Activated naive CD8-positive, alpha-beta T cell treated with anti-CD3 and anti-CD28 coated beads, Interleukin-2, amount 10 ng/mL, durations not matched to agents 7 days and 5 days (primary cell): ENCODE data around the gene CUX1. TPM values are rescaled to one million over a fixed set of nuclear protein-coding genes. Genes with fewer than 3 reads are reported as not detected.

Experiments used
- ATAC-seq: fragments of 150-1000 bp; cut with Tn5 transposase; one replicate; pipeline ENCODE4 v1.10.0; 2021; ENCODE audit warnings: low read depth, moderate library complexity
- POLR2A ChIA-PET: fragments of 350-600 bp; sonication (Branson Sonifier 250); formaldehyde crosslinking; loops from one replicate; lab custom pipeline; 2021; ENCODE audit warnings: antibody characterized with exemption; lab: Charles Lee
- DNase-seq: peaks from one replicate; pipeline ENCODE4 v3.0.0; 2021
- H3K27ac Mint-ChIP-seq: one replicate; pipeline ENCODE4 v1.8.0; 2022; ENCODE audit warnings: mild to moderate bottlenecking, mixed read lengths
- H3K27me3 Mint-ChIP-seq: one replicate; pipeline ENCODE4 v1.8.0; 2022; ENCODE audit warnings: mild to moderate bottlenecking, moderate library complexity, mixed read lengths
- H3K36me3 Mint-ChIP-seq: one replicate; pipeline ENCODE4 v1.8.0; 2021; ENCODE audit warnings: mild to moderate bottlenecking, mixed read lengths
- H3K4me1 Mint-ChIP-seq: one replicate; pipeline ENCODE4 v1.8.0; 2021; ENCODE audit warnings: mixed read lengths
- H3K4me3 Mint-ChIP-seq: one replicate; pipeline ENCODE4 v1.8.0; 2022; ENCODE audit warnings: mild to moderate bottlenecking, moderate library complexity, mixed read lengths
- H3K9me3 Mint-ChIP-seq: one replicate; pipeline ENCODE4 v1.8.0; 2021; ENCODE audit warnings: mixed read lengths
- total RNA-seq, 2 experiments: library from RNA; stranded (reverse); gene quantifications; one replicate each; pipeline ENCODE4 v1.2.3, GENCODE V29; 2021

Gene CUX1
- total RNA-seq, 2 experiments from 2014 or later, result 35.7 to 37.6 TPM

DNA sequence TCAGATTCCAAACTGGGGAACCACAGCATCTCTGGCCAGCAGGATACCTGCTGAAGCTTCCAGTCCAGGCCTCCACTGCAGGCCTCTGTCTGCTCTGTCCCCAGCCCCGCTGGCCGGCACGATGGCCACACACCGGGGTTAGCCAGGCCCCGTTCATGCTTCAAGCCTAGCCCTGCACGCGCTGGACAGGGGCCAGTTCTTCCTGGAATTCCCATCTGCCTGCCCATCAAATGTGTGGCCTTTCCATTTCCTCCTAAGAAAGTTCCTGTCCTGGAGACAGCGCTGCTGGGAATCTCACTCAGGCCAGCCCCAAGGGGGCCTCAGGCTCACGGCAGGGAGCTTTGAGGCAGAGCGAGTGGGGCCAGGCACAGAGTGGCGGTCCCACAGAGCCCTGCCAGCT, 487.2 kb downstream of the CUX1 start:
- Mint-ChIP-seq H3K27me3 (no peaks in the 10 kb centered on the region), H3K4me3 (no peak overlapping the region), H3K4me1 (peaks cover 4% of the 10 kb centered on the region), H3K9me3 (no peaks in the 10 kb centered on the region), H3K36me3 (no peaks in the 10 kb centered on the region), H3K27ac (no peak overlapping the region)
- POLR2A ChIA-PET, result no interaction called here
- ATAC-seq (no peak), DNase-seq (no peak)

DNA sequence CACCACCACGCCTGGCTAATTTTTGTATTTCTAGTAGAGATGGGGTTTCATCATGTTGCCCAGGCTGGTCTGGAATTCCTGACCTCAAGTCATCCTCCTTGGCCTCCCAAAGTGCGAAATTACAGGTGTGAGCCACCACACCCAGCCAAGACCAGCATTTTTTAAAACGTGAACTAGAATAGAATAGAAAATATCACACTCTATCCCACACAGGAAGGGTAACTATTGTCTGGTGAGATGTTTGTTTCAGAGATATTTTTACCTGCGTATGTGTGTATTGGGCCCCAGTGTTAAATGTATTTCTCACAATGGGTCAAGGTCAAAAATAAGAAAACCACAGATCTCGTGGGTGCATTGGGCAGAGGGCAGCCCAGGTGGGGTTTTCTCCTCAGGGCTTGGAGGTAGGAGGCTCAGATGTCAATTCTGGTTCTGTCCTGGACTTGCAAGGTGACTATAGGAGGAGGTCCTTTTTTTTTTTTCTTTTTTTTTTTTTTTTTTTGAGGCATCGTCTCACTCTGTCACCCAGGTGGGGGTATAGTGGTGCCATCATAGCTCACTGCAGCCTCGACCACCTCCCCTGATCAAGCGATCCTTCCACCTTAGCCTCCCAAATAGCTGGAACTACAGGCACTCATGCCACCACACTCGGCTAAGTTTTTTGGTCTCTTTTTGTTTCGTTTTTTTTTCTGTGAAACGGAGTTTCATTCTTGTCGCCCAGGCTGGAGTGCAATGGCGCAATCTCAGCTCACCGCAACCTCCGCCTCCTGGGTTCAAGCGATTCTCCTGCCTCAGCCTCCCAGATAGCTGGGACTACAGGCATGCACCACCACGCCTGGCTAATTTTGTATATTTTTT, 488.2 kb downstream of the CUX1 start:
- POLR2A ChIA-PET, result no interaction called here
- no peak for DNase-seq

DNA sequence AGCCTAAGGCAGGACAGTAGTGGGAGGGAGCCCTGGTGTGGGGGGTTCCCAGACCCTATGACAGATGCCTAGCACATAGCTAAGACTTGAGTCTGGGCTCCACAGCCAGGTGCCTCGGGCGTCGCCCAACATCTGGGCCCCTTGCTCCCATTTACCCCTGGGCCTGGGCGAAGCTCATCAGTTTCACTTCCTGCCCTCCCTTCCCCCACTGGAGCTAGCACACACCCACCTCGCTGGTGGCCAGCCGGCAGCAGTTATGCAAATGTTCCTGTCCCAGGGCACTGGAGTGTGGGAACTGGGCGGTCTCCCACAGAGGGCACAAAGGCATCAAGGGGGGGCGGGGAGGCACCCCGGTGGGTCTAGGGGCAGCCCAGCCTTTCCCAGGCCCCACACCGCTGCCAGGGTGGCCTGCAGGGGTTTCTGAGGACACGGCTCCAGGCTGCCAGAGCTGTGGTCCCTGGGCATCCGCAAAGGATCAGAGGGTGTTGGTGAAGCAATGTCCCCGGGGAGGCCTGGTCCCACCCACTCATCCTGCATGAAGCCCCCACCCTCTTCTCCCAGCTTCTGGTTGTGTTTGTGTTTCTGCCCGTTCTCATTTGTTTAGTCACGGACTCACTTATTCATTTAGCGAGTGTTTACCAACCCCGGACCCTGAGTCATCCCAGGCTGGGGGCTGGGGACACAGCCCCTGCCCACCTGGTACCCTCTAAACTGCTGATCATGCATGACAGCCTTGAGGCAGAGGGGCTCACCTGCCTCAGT, 489.7 kb downstream of the CUX1 start:
- Mint-ChIP-seq H3K27ac (no peak overlapping the region), H3K4me3 (no peak overlapping the region), H3K4me1 (peaks cover 4% of the 10 kb centered on the region), H3K9me3 (no peaks in the 10 kb centered on the region), H3K27me3 (no peaks in the 10 kb centered on the region), H3K36me3 (no peaks in the 10 kb centered on the region)
- DNase-seq (no peak), ATAC-seq (peak; percentile 62)
- POLR2A ChIA-PET, result interaction anchor here (0.6 kb wide), 1 partner anchor 917 kb away, joined by 7 read pairs; no protein-coding TSS in a partner anchor

More for the DNA sequence above, 488.2 kb downstream of the CUX1 start:
- Mint-ChIP-seq H3K4me1 (peaks cover 4% of the 10 kb centered on the region), H3K9me3 (no peaks in the 10 kb centered on the region), H3K36me3 (no peaks in the 10 kb centered on the region), H3K27me3 (no peaks in the 10 kb centered on the region), H3K27ac (no peak overlapping the region), H3K4me3 (no peak overlapping the region)
- no peak for ATAC-seq

DNA sequence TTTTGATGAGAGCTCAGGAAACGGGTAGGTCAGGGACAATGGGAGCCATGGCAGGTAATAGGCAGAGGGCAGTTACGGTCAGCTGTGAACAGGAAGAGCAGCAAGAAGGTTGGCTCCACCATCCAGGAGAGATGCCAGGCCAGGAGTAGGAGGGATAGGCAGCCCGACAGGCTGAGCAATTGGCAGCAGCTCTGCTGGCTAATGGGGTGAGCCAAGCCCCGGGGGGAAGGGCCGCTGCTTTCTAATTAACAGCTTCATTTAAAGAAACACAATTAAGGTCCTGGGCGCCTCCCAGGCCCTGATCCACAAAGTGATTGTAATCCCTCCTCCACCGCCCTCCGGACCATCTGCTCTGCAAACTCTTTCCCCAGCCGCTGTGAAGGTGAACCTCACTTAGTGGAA, 493.0 kb downstream of the CUX1 start:
- no peak overlapping the region for H3K4me3 Mint-ChIP-seq
- POLR2A ChIA-PET, result no interaction called here
- no peaks in the 10 kb centered on the region for H3K36me3 Mint-ChIP-seq
- no peak overlapping the region for H3K27ac Mint-ChIP-seq
- ATAC-seq, result no peak
- peaks cover 4% of the 10 kb centered on the region for H3K4me1 Mint-ChIP-seq
- no peaks in the 10 kb centered on the region for H3K9me3 Mint-ChIP-seq
- H3K27me3 Mint-ChIP-seq, result no peaks in the 10 kb centered on the region
- no peak for DNase-seq

DNA sequence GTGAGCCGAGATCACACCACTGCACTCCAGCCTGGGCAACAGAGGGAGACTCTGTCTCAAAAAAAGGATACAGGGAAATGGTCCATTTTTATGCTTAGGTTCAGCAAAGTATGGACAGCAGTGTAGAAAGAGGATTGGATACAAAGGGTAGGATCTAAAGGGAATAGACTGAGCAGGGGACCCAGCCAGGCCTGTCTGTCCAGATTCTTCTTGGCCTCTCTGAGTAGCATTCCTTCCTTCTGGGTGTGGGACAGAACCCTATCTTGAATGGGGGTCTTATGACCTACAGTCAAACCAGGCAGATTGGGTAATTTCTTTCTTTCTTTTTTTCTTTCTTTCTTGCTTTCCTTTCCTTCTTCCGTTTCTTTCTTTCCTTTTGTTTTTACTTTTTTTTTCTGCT, 494.9 kb downstream of the CUX1 start:
- Mint-ChIP-seq H3K27ac (no peak overlapping the region), H3K4me3 (no peak overlapping the region), H3K36me3 (no peaks in the 10 kb centered on the region), H3K9me3 (no peaks in the 10 kb centered on the region), H3K27me3 (no peaks in the 10 kb centered on the region), H3K4me1 (no peaks in the 10 kb centered on the region)
- DNase-seq (no peak), ATAC-seq (no peak)
- POLR2A ChIA-PET, result interaction anchor here (0.7 kb wide), 1 partner anchor 475 kb away, joined by 3 read pairs; no protein-coding TSS in a partner anchor

DNA sequence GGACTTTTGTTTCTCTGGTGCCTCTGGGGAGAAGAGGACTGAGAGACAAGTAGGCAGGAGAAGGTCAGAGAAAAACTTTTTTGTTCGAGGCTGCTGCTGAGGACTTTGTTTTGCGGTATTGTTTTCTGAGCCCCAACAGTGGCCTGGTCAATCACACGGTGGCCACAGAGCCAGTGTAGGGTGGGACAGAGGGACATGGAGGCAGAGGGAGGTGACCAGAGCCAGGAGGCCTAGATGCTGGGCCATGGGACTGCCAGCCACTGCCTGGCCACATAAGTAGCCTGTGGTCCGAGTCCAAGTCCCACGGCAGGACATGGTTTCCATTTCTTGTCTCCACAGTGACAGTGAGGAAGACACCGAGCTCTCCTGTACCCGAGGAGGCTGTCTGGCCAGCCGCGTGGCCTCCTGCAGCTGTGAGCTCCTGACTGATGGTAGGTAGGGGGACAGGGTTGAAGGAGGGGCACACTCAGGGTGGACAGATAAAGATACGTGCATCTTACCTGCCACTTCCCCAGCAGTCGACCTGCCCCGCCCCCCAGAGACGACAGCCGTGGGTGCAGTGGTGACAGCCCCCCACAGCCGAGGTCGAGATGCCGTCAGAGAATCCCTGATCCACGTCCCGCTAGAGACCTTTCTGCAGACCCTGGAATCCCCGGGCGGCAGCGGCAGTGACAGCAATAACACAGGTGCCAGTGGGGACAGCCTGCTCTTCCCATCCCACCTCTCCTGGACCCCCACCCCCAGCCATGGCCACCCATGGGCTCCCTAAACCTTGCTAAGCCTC, 496.8 kb downstream of the CUX1 start:
- Mint-ChIP-seq H3K9me3 (no peaks in the 10 kb centered on the region), H3K27ac (no peak overlapping the region), H3K4me3 (no peak overlapping the region), H3K4me1 (no peaks in the 10 kb centered on the region), H3K27me3 (no peaks in the 10 kb centered on the region), H3K36me3 (no peaks in the 10 kb centered on the region)
- POLR2A ChIA-PET, result no interaction called here
- DNase-seq (no peak), ATAC-seq (no peak)

DNA sequence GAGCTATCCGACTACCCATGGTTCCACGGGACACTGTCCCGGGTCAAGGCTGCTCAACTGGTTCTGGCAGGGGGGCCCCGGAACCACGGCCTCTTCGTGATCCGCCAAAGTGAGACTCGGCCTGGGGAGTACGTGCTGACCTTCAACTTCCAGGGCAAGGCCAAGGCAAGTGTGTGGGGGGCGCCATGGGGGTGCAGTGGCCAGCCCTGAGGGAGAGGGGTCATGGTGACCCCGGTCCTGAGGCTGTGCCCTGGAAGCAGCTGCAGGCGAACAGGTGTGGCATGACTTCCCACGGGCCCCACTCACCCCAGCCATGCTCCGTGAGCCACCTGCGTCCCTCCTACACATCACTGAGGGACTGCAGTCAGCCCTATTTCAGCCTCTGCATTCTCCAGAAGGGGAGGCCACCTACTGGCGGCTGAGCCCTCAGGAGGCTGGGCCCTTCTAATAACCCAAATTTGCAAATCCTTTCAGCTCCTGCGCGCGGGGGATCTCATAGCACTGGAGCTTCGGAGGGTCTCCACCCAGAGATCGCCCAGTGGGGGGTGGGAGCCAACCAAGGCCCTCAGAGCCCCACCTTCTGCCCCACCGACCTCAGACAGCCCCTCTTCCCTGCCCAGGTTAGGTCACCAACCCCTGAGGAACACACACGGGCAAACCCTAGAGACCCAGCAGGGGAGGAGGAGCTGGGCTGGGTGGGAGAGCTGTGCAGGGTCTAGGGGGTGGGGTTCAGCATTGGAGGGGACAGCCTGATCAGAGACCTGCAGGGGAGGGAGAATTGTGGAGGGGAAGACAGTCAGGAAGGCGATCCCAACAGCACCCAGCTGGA, 500.0 kb downstream of the CUX1 start:
- POLR2A ChIA-PET, result interaction anchor here (0.8 kb wide), 1 partner anchor 13 kb away, joined by 5 read pairs; no protein-coding TSS in a partner anchor
- Mint-ChIP-seq H3K36me3 (no peaks in the 10 kb centered on the region), H3K27me3 (peaks cover under 1% of the 10 kb centered on the region), H3K4me3 (no peak overlapping the region), H3K27ac (no peak overlapping the region), H3K4me1 (no peaks in the 10 kb centered on the region), H3K9me3 (no peaks in the 10 kb centered on the region)
- DNase-seq, result no peak
- ATAC-seq, result peak; percentile 17

DNA sequence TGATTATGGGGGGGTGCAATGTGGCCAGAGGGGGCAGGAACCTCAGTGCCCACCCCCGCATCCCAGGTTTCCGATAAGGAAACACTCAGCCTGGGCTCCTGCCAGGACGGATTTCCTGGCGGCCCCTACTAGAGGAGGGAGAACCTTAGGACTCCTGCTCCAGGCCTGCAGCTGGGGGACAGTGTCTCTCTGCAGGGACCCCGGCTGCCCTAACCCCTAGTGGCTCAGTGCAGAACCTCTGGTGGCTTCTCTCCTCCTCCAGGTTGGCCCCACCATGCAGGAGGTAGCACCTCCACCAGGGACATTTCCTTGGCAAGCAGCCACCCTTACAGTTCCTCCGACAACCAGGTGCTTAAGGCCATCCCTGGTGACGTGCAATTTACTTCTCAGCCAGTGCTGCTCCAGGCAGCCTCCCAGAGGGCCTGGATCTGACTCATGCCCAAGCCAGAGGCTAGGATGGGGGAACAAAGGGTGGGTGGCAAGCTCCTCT, 501.1 kb downstream of the CUX1 start:
- no peak overlapping the region for H3K27ac Mint-ChIP-seq
- peaks cover 4% of the 10 kb centered on the region for H3K27me3 Mint-ChIP-seq
- H3K36me3 Mint-ChIP-seq, result no peaks in the 10 kb centered on the region
- DNase-seq (no peak), ATAC-seq (no peak)
- no peak overlapping the region for H3K4me3 Mint-ChIP-seq
- POLR2A ChIA-PET, result no interaction called here
- no peaks in the 10 kb centered on the region for H3K4me1 Mint-ChIP-seq
- no peaks in the 10 kb centered on the region for H3K9me3 Mint-ChIP-seq

DNA sequence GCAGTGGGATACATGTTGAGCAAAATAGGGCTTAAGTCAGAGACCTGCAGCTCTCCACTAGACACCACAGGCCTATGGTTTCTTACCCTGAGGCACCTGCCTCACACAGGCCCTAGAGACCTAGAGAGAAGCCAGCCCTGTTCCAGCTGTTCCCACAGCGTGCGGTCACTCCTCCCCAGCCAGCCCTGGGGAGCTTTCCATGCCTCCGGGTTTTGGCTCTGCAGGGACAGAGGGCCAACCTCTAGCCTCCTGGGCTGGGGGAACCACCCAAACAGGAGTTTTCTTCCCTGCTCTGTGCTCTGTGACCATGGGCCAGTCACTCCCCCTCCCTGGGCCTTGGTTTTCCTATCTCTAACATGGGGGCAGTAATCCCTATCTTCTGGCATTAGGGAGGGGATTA, 502.2 kb downstream of the CUX1 start:
- POLR2A ChIA-PET, result no interaction called here

DNA sequence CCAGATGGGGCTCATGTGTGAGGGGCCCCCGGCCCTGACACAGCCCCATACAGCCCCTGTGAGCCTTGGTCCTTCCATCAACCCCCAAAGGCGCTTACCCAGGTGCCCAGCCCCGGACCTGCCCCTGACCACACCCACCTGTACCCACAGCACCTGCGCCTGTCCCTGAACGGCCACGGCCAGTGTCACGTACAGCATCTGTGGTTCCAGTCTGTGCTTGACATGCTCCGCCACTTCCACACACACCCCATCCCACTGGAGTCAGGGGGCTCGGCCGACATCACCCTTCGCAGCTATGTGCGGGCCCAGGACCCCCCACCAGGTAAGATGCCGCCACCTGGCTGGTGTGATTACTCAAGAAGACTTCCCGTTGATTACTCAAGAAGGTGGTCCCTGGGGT, 502.8 kb downstream of the CUX1 start:
- no peaks in the 10 kb centered on the region for H3K9me3 Mint-ChIP-seq
- peaks cover 7% of the 10 kb centered on the region for H3K27me3 Mint-ChIP-seq
- ATAC-seq (no peak), DNase-seq (no peak)
- POLR2A ChIA-PET, result no interaction called here
- no peaks in the 10 kb centered on the region for H3K36me3 Mint-ChIP-seq
- no peaks in the 10 kb centered on the region for H3K4me1 Mint-ChIP-seq
- H3K27ac Mint-ChIP-seq, result no peak overlapping the region
- H3K4me3 Mint-ChIP-seq, result no peak overlapping the region

More for the DNA sequence above, 502.2 kb downstream of the CUX1 start:
- no peak overlapping the region for H3K27ac Mint-ChIP-seq
- no peak overlapping the region for H3K4me3 Mint-ChIP-seq
- no peak for ATAC-seq
- H3K4me1 Mint-ChIP-seq, result no peaks in the 10 kb centered on the region
- no peak for DNase-seq
- no peaks in the 10 kb centered on the region for H3K9me3 Mint-ChIP-seq
- H3K27me3 Mint-ChIP-seq, result peaks cover 7% of the 10 kb centered on the region
- H3K36me3 Mint-ChIP-seq, result no peaks in the 10 kb centered on the region

DNA sequence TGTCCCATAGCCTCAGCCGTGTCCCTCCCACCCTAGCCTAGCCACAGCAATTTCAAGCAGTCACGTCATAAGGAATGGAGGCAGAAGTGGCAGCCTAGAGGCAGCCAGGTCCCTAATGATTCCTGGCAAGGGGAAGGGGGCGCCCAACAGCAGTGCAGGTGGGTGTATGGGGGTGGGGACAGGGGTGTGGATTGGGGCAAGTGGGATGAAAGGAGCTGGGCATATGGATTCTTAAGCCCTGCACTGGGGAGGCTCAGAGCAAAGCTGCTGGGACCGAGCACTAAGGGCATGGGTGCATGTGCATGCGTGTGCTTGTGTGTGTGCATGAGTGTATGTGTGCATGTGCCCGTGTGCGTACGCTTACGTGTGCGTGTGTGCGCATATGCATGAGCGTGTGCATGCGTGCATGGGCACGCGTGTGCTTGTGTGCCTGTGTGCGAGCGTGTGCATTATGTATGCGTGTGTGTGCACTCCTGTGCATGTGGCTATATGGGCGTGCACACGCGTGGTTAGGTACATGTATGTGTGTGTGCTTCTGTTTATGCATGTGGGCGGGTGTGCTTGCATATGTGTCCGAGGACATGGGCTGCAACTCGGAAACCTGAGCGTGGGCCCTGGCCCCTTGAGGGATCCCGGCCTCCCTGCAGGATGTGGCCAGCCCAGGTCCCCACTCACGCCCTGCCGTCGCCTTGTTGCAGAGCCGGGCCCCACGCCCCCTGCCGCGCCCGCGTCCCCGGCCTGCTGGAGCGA, 503.4 kb downstream of the CUX1 start:
- Mint-ChIP-seq H3K27me3 (peaks cover 7% of the 10 kb centered on the region), H3K4me1 (no peaks in the 10 kb centered on the region), H3K36me3 (no peaks in the 10 kb centered on the region), H3K4me3 (no peak overlapping the region), H3K9me3 (no peaks in the 10 kb centered on the region), H3K27ac (no peak overlapping the region)
- POLR2A ChIA-PET, result no interaction called here
- DNase-seq, result no peak
- ATAC-seq, result no peak
